Osteocyte (in vitro differentiated cells): ENCODE data around the gene MS4A15. TPM values are rescaled to one million over a fixed set of nuclear protein-coding genes. Genes with fewer than 3 reads are reported as not detected.

ENCODE experiments used
- DNase-seq: peaks from one replicate; pipeline ENCODE4 v3.0.0; 2021; ENCODE audit warnings: mixed read lengths; ENCODE audit not compliant: unreplicated experiment; ENCODE audit errors: extremely low spot score
- H3K27ac Mint-ChIP-seq: one replicate; pipeline ENCODE4 v1.8.0; 2021; ENCODE audit warnings: mild to moderate bottlenecking, mixed read lengths; ENCODE audit not compliant: unreplicated experiment
- H3K27me3 Mint-ChIP-seq: one replicate; pipeline ENCODE4 v1.8.0; 2021; ENCODE audit warnings: mixed read lengths; ENCODE audit not compliant: unreplicated experiment
- H3K36me3 Mint-ChIP-seq: one replicate; pipeline ENCODE4 v1.8.0; 2021; ENCODE audit warnings: mixed read lengths; ENCODE audit not compliant: unreplicated experiment
- H3K4me1 Mint-ChIP-seq: one replicate; pipeline ENCODE4 v1.8.0; 2021; ENCODE audit warnings: mixed read lengths; ENCODE audit not compliant: unreplicated experiment
- H3K4me3 Mint-ChIP-seq: one replicate; pipeline ENCODE4 v1.8.0; 2021; ENCODE audit warnings: mild to moderate bottlenecking, moderate library complexity, mixed read lengths; ENCODE audit not compliant: unreplicated experiment
- H3K9me3 Mint-ChIP-seq: one replicate; pipeline ENCODE4 v1.8.0; 2021; ENCODE audit warnings: mixed read lengths; ENCODE audit not compliant: unreplicated experiment
- CTCF ChIP-seq: fragments of 200-600 bp; sonication (generic); IDR thresholded peaks from 2 replicates; pipeline ENCODE4 v1.5.0; 2021; ENCODE audit warnings: antibody characterized with exemption, mild to moderate bottlenecking, moderate library complexity
- total RNA-seq: library from RNA; stranded (reverse); gene quantifications from 2 replicates; pipeline ENCODE4 v1.2.1, GENCODE V29; 2021

Gene MS4A15
- total RNA-seq, 1 donor from 2014 or later: not detected

GRCh38 chr11:60761436-60762190, 4.9 kb downstream of the MS4A15 start:
- no peaks in the 10 kb centered on the region for H3K36me3 Mint-ChIP-seq
- peaks cover 36% of the 10 kb centered on the region for H3K27me3 Mint-ChIP-seq
- H3K27ac Mint-ChIP-seq: no peak overlapping the region

GRCh38 chr11:60762851-60763691, 6.4 kb downstream of the MS4A15 start:
- H3K27me3 Mint-ChIP-seq: peaks cover 40% of the 10 kb centered on the region
- no peak overlapping the region for H3K4me3 Mint-ChIP-seq
- no peaks in the 10 kb centered on the region for H3K9me3 Mint-ChIP-seq
- no peak overlapping the region for H3K27ac Mint-ChIP-seq
- no peak for DNase-seq
- H3K4me1 Mint-ChIP-seq: no peaks in the 10 kb centered on the region
- TF ChIP-seq CTCF: no peak
- no peaks in the 10 kb centered on the region for H3K36me3 Mint-ChIP-seq

More at GRCh38 chr11:60761436-60762190, 4.9 kb downstream of the MS4A15 start:
- TF ChIP-seq CTCF: no peak
- no peaks in the 10 kb centered on the region for H3K9me3 Mint-ChIP-seq
- H3K4me1 Mint-ChIP-seq: no peaks in the 10 kb centered on the region
- DNase-seq: no peak
- H3K4me3 Mint-ChIP-seq: no peak overlapping the region

GRCh38 chr11:60763692-60764369, 7.2 kb downstream of the MS4A15 start:
- TF ChIP-seq CTCF: no peak
- H3K36me3 Mint-ChIP-seq: no peaks in the 10 kb centered on the region
- no peak for DNase-seq
- no peak overlapping the region for H3K27ac Mint-ChIP-seq
- no peaks in the 10 kb centered on the region for H3K9me3 Mint-ChIP-seq
- peaks cover 43% of the 10 kb centered on the region for H3K27me3 Mint-ChIP-seq
- H3K4me3 Mint-ChIP-seq: no peak overlapping the region
- H3K4me1 Mint-ChIP-seq: no peaks in the 10 kb centered on the region

GRCh38 chr11:60764879-60765278, 8.2 kb downstream of the MS4A15 start:
- Mint-ChIP-seq H3K27ac (no peak overlapping the region), H3K36me3 (no peaks in the 10 kb centered on the region), H3K4me3 (no peak overlapping the region), H3K27me3 (peaks cover 34% of the 10 kb centered on the region), H3K9me3 (no peaks in the 10 kb centered on the region), H3K4me1 (no peaks in the 10 kb centered on the region)
- no peak for DNase-seq
- no peak for TF ChIP-seq CTCF
